Keratinocyte (primary cell): ENCODE results near the gene FAM20C. TPM values are rescaled to one million over a fixed set of nuclear protein-coding genes. Genes with fewer than 3 reads are reported as not detected.

Experiments
- DNase-seq: peaks from one replicate; pipeline ENCODE4 v3.0.0-alpha.2; 2011; ENCODE audit warnings: low read depth, missing footprints, low spot score
- FAIRE-seq: peaks from 2 replicates; lab custom pipeline; 2011; peaks lifted over from hg19 to GRCh38; lab: Jason Lieb, UNC
- H2AFZ ChIP-seq: 2 replicates; pipeline ENCODE4 v1.6.0; 2012; ENCODE audit warnings: low read length, control low read depth, inconsistent platforms; ENCODE audit not compliant: control insufficient read depth
- H3K27ac ChIP-seq: 2 replicates; pipeline ENCODE4 v1.5.1; 2011; ENCODE audit warnings: low read length; ENCODE audit not compliant: control insufficient read depth, insufficient read depth
- H3K27me3 ChIP-seq: 3 replicates; pipeline ENCODE4 v1.6.0; 2011; ENCODE audit warnings: low read length; ENCODE audit not compliant: control insufficient read depth, insufficient read depth; ENCODE audit errors: extremely low read depth
- H3K36me3 ChIP-seq, 2 experiments: 2 replicates in 1 of 2; 3 replicates in 1 of 2; pipeline ENCODE4 v1.5.1; 2011; ENCODE audit warnings: low read length in 2 of 2, mild to moderate bottlenecking in 1 of 2; ENCODE audit not compliant: control insufficient read depth in 2 of 2, insufficient read depth in 2 of 2; ENCODE audit errors: extremely low read depth in 1 of 2
- H3K4me1 ChIP-seq: 3 replicates; pipeline ENCODE4 v1.5.1; 2011; ENCODE audit warnings: low read length; ENCODE audit not compliant: control insufficient read depth, insufficient read depth; ENCODE audit errors: extremely low read depth
- H3K4me2 ChIP-seq: 3 replicates; pipeline ENCODE4 v1.6.0; 2011; ENCODE audit warnings: low read depth, low read length; ENCODE audit not compliant: control insufficient read depth, insufficient read depth; ENCODE audit errors: extremely low read depth
- H3K4me3 ChIP-seq, 3 experiments: fragments of 200-600 bp in 1 of 3; sonication (generic) in 1 of 3; 2 replicates in 2 of 3; 3 replicates in 1 of 3; pipeline ENCODE4 v1.5.1; 2011 to 2016; ENCODE audit warnings: low read length in 3 of 3, mild to moderate bottlenecking in 3 of 3, control low read depth in 2 of 3, inconsistent platforms in 1 of 3, low read depth in 1 of 3, mixed read lengths in 1 of 3, mixed run types in 1 of 3, moderate library complexity in 1 of 3; ENCODE audit not compliant: control insufficient read depth in 2 of 3, insufficient read depth in 2 of 3; ENCODE audit errors: extremely low read depth in 1 of 3
- H3K79me2 ChIP-seq: 2 replicates; pipeline ENCODE4 v1.6.0; 2012; ENCODE audit warnings: low read length; ENCODE audit not compliant: control insufficient read depth, insufficient read depth
- H3K9ac ChIP-seq: 3 replicates; pipeline ENCODE4 v1.6.0; 2011; ENCODE audit warnings: low read length; ENCODE audit not compliant: control insufficient read depth, insufficient read depth; ENCODE audit errors: extremely low read depth
- H3K9me1 ChIP-seq: 3 replicates; pipeline ENCODE4 v1.6.0; 2011; ENCODE audit warnings: low read length; ENCODE audit not compliant: control insufficient read depth, insufficient read depth; ENCODE audit errors: extremely low read depth
- H3K9me3 ChIP-seq: 2 replicates; pipeline ENCODE4 v1.5.1; 2012; ENCODE audit warnings: low read depth, low read length; ENCODE audit not compliant: control insufficient read depth
- H4K20me1 ChIP-seq: 3 replicates; pipeline ENCODE4 v1.6.0; 2011; ENCODE audit warnings: low read length; ENCODE audit not compliant: control insufficient read depth, insufficient read depth; ENCODE audit errors: extremely low read depth
- CTCF ChIP-seq, 3 experiments: IDR thresholded peaks in 1 of 3; conservative IDR thresholded peaks in 1 of 3; optimal IDR thresholded peaks in 1 of 3; 2 replicates in 2 of 3; 3 replicates in 1 of 3; pipeline versions ENCODE3 to v1.5.1; 2011; ENCODE audit warnings: low read length in 3 of 3, mild to moderate bottlenecking in 3 of 3, moderate library complexity in 2 of 3, control low read depth in 1 of 3, inconsistent platforms in 1 of 3; ENCODE audit not compliant: insufficient read depth in 2 of 3; ENCODE audit errors: extremely low read depth in 1 of 3
- EZH2 ChIP-seq: IDR thresholded peaks from one replicate; pipeline ENCODE4 v1.6.1; 2012; ENCODE audit warnings: inconsistent platforms, mild to moderate bottlenecking, low read length, moderate library complexity
- dilution Hi-C: fragments of 300-500 bp; cut with MboI; formaldehyde crosslinking; loops from one replicate; pipeline ENCODE4 v1.7.0; 2020; ENCODE audit warnings: low sequenced_read_pairs; ENCODE audit not compliant: extremely low pct_ligation_motif_present
- polyA plus RNA-seq, 5 experiments: library from polyadenylated mRNA; depleted of rRNA in 3 of 5; stranded (reverse) in 3 of 5; stranded (forward) in 1 of 5; unstranded in 1 of 5; fragments of >200 nt; gene quantifications; 1 replicate in 1 of 5; 2 replicates in 3 of 5; 3 replicates in 1 of 5; pipeline versions ENCODE4 v1.2.1 to v1.2.3, GENCODE V29; 2011 to 2012; ENCODE audit warnings: missing spikeins in 2 of 5, low read depth in 1 of 5, low replicate concordance in 1 of 5

The FAM20C gene
- polyA plus RNA-seq, 1 donor (not counting 4 experiments of a cell fraction or from before 2014, with no cell fraction given), result 3.8 TPM

- peak overlapping the region; percentile 29 for H2AFZ ChIP-seq
- DNase-seq, result no peak
- FAIRE-seq, result no peak
- H3K9me1 ChIP-seq, result no peaks in the 10 kb centered on the region
- H3K9me3 ChIP-seq, result no peaks in the 10 kb centered on the region
- H4K20me1 ChIP-seq, result no peaks in the 10 kb centered on the region
- peaks cover 25% of the 10 kb centered on the region for H3K4me1 ChIP-seq
- TF ChIP-seq CTCF (optimal IDR thresholded peaks at IDR 0.05 in 1 of 3, IDR thresholded peaks at IDR 0.05 in 1 of 3, conservative IDR thresholded peaks at IDR 0.05 in 1 of 3; ENCODE audit: extremely low read depth in 1 of 3, insufficient read depth in 2 of 3, low read length in 3 of 3) (no peak), EZH2 (no peak)
- peak overlapping the region; percentile 47 for H3K27ac ChIP-seq
- peak overlapping the region; percentile 54 for H3K9ac ChIP-seq
- dilution Hi-C loops, result no loop called here
- H3K79me2 ChIP-seq, result no peaks in the 10 kb centered on the region
- H3K36me3 ChIP-seq, result no peaks in the 10 kb centered on the region
- H3K4me3 ChIP-seq, result peak overlapping the region in 1 of 3 experiments; percentile 4
- H3K4me2 ChIP-seq, result peak overlapping the region; percentile 80
- no peaks in the 10 kb centered on the region for H3K27me3 ChIP-seq
These were observed 41.8 kb downstream of the FAM20C start for GRCh38 chr7:234051-234707.

- TF ChIP-seq CTCF (optimal IDR thresholded peaks at IDR 0.05 in 1 of 3, IDR thresholded peaks at IDR 0.05 in 1 of 3, conservative IDR thresholded peaks at IDR 0.05 in 1 of 3; ENCODE audit: extremely low read depth in 1 of 3, insufficient read depth in 2 of 3, low read length in 3 of 3), result no peak
- no peak for TF ChIP-seq EZH2
- DNase-seq (no peak), FAIRE-seq (no peak)
- Histone ChIP-seq H3K36me3 (no peaks in the 10 kb centered on the region), H3K9ac (peak overlapping the region; percentile 54), H3K27me3 (no peaks in the 10 kb centered on the region), H3K9me1 (no peaks in the 10 kb centered on the region), H2AFZ (peak overlapping the region; percentile 29), H3K4me2 (peak overlapping the region; percentile 80), H3K79me2 (no peaks in the 10 kb centered on the region), H3K27ac (peak overlapping the region; percentile 47), H3K4me1 (peaks cover 25% of the 10 kb centered on the region), H3K4me3 (peak overlapping the region in 1 of 3 experiments; percentile 4), H4K20me1 (no peaks in the 10 kb centered on the region), H3K9me3 (no peaks in the 10 kb centered on the region)
- dilution Hi-C loops, result no loop called here
These were observed 42.6 kb downstream of the FAM20C start for GRCh38 chr7:234708-235553.
